ENCODE data around the gene MYBBP1A. TPM values are rescaled to one million over a fixed set of nuclear protein-coding genes. Genes with fewer than 3 reads are reported as not detected.
A peak's percentile ranks its signal among the peaks of the same experiment; 100 is the strongest.

The MYBBP1A gene
- total and polyA plus RNA-seq, 2 of the 13 experiments (the other 11 are each of a cell fraction or from before 2014, with no cell fraction given), result 18.6 to 54.8 TPM

- TF ChIP-seq TEAD3 (CRISPR knock-in tag; optimal IDR thresholded peaks at IDR 0.05; ENCODE audit: borderline replicate concordance) (peak; percentile 75), ZNF749 (CRISPR knock-in tag; IDR thresholded peaks at IDR 0.05; ENCODE audit: borderline replicate concordance) (peak; percentile 77), HNF1B (CRISPR knock-in tag; IDR thresholded peaks at IDR 0.05) (no peak), ZNF609 (CRISPR knock-in tag; IDR thresholded peaks at IDR 0.05; ENCODE audit: borderline replicate concordance) (0 out of 2 replicates have a peak, but pooled peaks have one; percentile 49), ZNF670 (CRISPR knock-in tag; IDR thresholded peaks at IDR 0.05; ENCODE audit: borderline replicate concordance) (0 out of 2 replicates have a peak, but pooled peaks have one; percentile 61), NCOA2 (CRISPR knock-in tag; IDR thresholded peaks at IDR 0.05) (no peak), ZNF251 (CRISPR knock-in tag; IDR thresholded peaks at IDR 0.05) (peak; percentile 73; the same call in 1 of the 2 replicates), ZNF563 (CRISPR knock-in tag; IDR thresholded peaks at IDR 0.05) (peak; percentile 70), TCF7L2 (IDR thresholded peaks at IDR 0.05; ENCODE audit: low read depth, low read length) (no peak), FOXK2 (IDR thresholded peaks at IDR 0.05) (peak; percentile 67; the same call in 1 of the 2 replicates), GATAD2A (CRISPR knock-in tag; IDR thresholded peaks at IDR 0.05) (no peak), ZNF33B (CRISPR knock-in tag; IDR thresholded peaks at IDR 0.05) (no peak), HOXA5 (CRISPR knock-in tag; IDR thresholded peaks at IDR 0.05) (peak; percentile 19; the same call in 1 of the 2 replicates), ZNF256 (CRISPR knock-in tag; conservative IDR thresholded peaks at IDR 0.05) (peak; percentile 91), ZNF24 (IDR thresholded peaks at IDR 0.05) (no peak), CAMTA2 (CRISPR knock-in tag; IDR thresholded peaks at IDR 0.05; ENCODE audit: borderline replicate concordance) (peak; percentile 89), POLR2A (IDR thresholded peaks at IDR 0.05; ENCODE audit: insufficient read depth in 1 of 2, low read depth in 2 of 2, low read length in 2 of 2) (peak; percentile 78 to 92), KAT7 (CRISPR knock-in tag; IDR thresholded peaks at IDR 0.05; ENCODE audit: borderline replicate concordance) (peak; percentile 81), POLR2G (IDR thresholded peaks at IDR 0.05; ENCODE audit: low read depth, low read length) (peak; percentile 96), RAD51 (IDR thresholded peaks at IDR 0.05; ENCODE audit: borderline replicate concordance) (no peak), TP53 (CRISPR knock-in tag; conservative IDR thresholded peaks at IDR 0.05) (0 out of 2 replicates have a peak, but pooled peaks have one; percentile 34), SIX4 (CRISPR knock-in tag; IDR thresholded peaks at IDR 0.05) (no peak), IRF1 (CRISPR knock-in tag; IDR thresholded peaks at IDR 0.05; ENCODE audit: low read depth) (no peak), SMAD1 (CRISPR knock-in tag; IDR thresholded peaks at IDR 0.05; ENCODE audit: borderline replicate concordance, low read depth) (peak; percentile 82; the same call in 1 of the 2 replicates), ZNF30 (CRISPR knock-in tag; IDR thresholded peaks at IDR 0.05) (no peak; the same call in 1 of the 2 replicates)
Measured at GRCh38 chr17:4554997-4555799, at the start of gene MYBBP1A (continued).
